Adipocyte (in vitro differentiated cells): ENCODE results near the gene MAGOH.
A peak's percentile ranks its signal among the peaks of the same experiment; 100 is the strongest.

ENCODE experiments used
- DNase-seq: peaks from one replicate; pipeline ENCODE4 v3.0.0-alpha.2; 2015; ENCODE audit warnings: low read depth
- H3K27me3 ChIP-seq: replicated peaks from 2 replicates; pipeline ENCODE4 v1.7.0; 2013; ENCODE audit warnings: mild to moderate bottlenecking, low read length, moderate library complexity; ENCODE audit not compliant: control insufficient read depth, insufficient read depth
- H3K36me3 ChIP-seq: 2 replicates; pipeline ENCODE4 v1.7.0; 2013; ENCODE audit warnings: low read length, mild to moderate bottlenecking, moderate library complexity; ENCODE audit not compliant: control insufficient read depth, insufficient read depth, severe bottlenecking
- H3K4me1 ChIP-seq: 2 replicates; pipeline ENCODE4 v1.7.0; 2013; ENCODE audit warnings: mild to moderate bottlenecking, low read length, moderate library complexity; ENCODE audit not compliant: control insufficient read depth, insufficient read depth
- H3K4me3 ChIP-seq: 2 replicates; pipeline ENCODE4 v1.7.0; 2013; ENCODE audit warnings: mild to moderate bottlenecking, low read length, moderate library complexity
- H3K9ac ChIP-seq: 2 replicates; pipeline ENCODE4 v1.7.0; 2013; ENCODE audit warnings: mild to moderate bottlenecking, low read length, moderate library complexity
- H3K9me3 ChIP-seq: 2 replicates; pipeline ENCODE4 v1.7.0; 2013; ENCODE audit warnings: mild to moderate bottlenecking, low read length, moderate library complexity; ENCODE audit not compliant: control insufficient read depth

The MAGOH gene

DNA sequence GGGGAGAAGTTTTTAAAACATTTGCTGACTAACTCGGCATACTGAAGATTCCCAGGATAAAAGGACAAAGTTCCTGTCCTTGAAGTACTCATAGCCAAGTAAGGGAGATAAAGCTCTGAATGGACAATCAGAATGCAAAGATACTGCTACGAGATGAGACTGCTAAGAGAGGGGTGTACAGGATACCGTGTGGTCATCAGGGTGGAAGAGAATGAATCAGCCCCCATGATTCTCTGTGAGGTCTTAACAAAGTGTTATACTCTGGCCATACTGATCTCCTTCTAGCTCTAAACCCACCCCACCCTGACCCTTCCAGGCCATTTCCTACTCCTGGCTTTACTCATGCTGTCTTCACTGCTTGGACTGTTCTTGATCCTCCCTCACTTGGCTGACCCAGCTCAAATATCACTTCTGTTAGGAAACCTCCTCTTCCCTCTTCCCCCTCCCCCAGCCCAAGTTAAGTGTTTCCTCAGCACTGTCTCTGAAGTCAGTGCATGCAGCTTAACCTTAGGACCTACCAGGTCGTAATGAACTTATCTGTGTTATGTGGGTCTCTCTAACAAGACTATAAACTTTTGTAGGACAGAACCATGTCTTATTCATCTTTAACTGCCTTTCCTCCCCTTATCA lies 15.8 kb upstream of the MAGOH start:
- H3K9me3 ChIP-seq: no peaks in the 10 kb centered on the region
- peaks cover 20% of the 10 kb centered on the region for H3K4me1 ChIP-seq
- no peaks in the 10 kb centered on the region for H3K27me3 ChIP-seq
- peak overlapping the region; percentile 2 for H3K9ac ChIP-seq
- no peaks in the 10 kb centered on the region for H3K36me3 ChIP-seq
- peak; percentile 48 for DNase-seq
- H3K4me3 ChIP-seq: no peak overlapping the region

DNA sequence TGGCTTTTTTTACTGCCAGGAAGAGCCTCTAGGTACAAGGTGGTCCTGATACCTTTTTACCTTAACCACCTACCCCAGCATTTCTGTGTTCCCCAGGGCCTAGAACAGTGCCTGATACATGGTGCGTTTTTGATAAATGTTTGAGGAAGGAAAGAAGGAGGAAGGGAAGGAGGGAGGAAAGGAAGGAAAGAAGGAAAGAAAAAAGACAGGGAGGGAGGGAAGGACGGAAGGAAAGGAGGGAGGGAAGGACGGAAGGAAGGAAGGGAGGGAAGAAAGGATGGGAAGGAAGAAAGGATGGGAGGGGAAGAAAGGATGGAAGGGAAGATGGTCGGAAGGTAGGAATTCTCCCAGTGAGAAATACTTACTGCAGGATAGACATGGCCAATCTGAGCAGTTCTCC lies 12.0 kb upstream of the MAGOH start:
- DNase-seq: no peak
- no peaks in the 10 kb centered on the region for H3K27me3 ChIP-seq
- H3K9me3 ChIP-seq: no peaks in the 10 kb centered on the region
- H3K4me1 ChIP-seq: peaks cover 19% of the 10 kb centered on the region
- H3K9ac ChIP-seq: no peak overlapping the region
- H3K4me3 ChIP-seq: no peak overlapping the region
- peaks cover 4% of the 10 kb centered on the region for H3K36me3 ChIP-seq

DNA sequence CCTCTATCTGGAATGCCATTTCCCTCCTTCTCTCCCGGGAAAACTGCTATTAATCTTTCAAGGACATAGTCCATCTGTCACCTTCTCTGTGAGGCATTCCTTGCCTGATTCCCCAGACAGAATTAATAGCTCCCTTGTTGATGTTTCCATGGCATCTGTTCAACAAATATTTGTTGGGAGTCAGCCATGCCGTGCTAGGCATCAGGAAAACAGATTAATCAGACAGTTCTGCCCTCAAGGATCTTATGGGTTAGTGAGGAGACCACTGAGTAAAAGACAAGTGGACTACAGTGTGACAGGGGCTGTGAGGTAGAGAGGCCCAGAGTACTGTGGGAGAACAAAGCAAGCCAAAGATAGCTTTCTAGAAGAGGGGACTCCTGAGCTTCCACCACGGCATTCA lies 11.4 kb upstream of the MAGOH start:
- no peak for DNase-seq
- Histone ChIP-seq H3K36me3 (peaks cover 4% of the 10 kb centered on the region), H3K27me3 (no peaks in the 10 kb centered on the region), H3K4me1 (peaks cover 13% of the 10 kb centered on the region), H3K9ac (no peak overlapping the region), H3K9me3 (no peaks in the 10 kb centered on the region), H3K4me3 (no peak overlapping the region)

DNA sequence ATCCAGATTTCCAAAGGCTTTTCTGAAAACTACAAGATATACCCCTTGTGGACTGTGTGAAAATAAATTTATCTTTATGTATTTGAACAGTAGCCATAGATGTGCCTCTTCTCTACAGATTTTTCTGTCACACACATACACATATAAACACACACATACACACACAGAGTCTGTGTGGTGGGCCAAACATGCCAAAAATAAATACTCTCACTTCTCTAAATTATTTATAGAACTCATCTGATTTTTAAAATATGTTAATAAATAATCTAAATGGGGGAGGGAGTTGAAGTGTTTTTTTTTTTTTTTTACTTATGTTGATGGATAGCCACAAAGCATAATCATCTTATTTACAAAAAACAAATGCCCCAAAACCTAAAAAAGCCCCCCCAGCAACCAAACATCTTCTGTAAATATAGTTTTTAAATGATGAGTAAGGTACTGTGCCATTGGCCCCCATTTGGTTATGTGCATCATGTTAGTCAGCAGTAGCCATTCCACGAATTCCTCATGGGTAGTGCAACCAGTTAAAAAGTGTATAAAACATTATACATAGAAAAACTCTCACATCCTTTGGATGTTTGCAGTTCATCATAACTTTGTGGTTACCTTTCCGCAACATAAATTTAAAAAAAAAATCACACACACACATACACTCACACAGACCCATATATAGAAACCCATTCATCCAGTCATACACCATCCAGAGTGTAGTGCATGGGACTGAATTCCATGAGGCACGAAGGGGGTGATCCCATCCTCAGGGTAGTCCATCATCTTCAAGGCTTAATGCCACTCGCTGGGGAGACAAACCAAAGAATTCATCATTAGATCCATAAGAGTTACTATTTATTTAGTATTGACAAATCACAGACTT lies 8.2 kb upstream of the MAGOH start:
- H3K9me3 ChIP-seq: no peaks in the 10 kb centered on the region
- no peaks in the 10 kb centered on the region for H3K27me3 ChIP-seq
- H3K36me3 ChIP-seq: peaks cover 4% of the 10 kb centered on the region
- no peak overlapping the region for H3K4me3 ChIP-seq
- no peaks in the 10 kb centered on the region for H3K4me1 ChIP-seq
- peak; percentile 59 for DNase-seq
- H3K9ac ChIP-seq: no peak overlapping the region

DNA sequence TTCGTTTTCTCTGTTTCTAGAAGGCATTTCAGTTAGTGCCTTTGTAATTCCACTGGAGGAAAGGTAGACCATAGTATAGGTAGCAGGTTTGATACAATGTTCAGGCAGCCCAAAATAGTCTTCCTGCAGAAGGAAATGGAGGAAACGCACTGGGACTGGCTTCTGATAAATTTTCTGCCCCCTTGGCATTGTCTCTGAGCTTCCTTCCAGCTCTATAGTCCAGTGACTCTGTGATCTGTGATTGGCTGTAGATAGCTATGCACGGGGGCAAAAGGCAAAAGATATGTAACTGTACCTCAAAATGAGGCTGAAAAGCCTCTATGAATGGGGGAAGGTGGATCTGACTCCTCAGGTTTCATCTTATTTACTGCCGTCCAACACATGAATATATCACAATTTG lies 5.8 kb upstream of the MAGOH start:
- Histone ChIP-seq H3K9ac (no peak overlapping the region), H3K36me3 (peaks cover 4% of the 10 kb centered on the region), H3K4me3 (no peak overlapping the region), H3K4me1 (peaks cover 2% of the 10 kb centered on the region), H3K27me3 (no peaks in the 10 kb centered on the region), H3K9me3 (no peaks in the 10 kb centered on the region)
- no peak for DNase-seq

DNA sequence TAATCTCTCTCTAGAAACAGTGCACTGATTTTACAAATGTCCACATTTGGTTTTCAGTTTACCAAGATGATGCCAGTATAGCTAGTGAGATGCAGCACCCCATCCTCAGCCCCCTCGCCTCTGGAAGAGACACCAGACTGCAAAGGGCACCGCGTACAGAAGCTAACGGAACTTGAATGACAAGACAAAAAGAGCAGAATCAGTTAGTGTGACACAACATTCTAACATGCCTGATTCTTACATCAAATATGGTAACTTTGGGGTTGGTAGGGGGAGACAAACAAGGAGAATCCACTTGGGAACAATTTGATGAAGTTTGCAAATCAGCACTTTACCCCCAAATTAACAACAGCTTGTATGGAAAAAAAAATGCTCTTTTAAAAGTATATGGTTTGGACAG lies 4.1 kb upstream of the MAGOH start:
- no peak for DNase-seq
- Histone ChIP-seq H3K9me3 (no peaks in the 10 kb centered on the region), H3K4me3 (no peak overlapping the region), H3K9ac (no peak overlapping the region), H3K4me1 (peaks cover 6% of the 10 kb centered on the region), H3K27me3 (no peaks in the 10 kb centered on the region), H3K36me3 (peaks cover 4% of the 10 kb centered on the region)

DNA sequence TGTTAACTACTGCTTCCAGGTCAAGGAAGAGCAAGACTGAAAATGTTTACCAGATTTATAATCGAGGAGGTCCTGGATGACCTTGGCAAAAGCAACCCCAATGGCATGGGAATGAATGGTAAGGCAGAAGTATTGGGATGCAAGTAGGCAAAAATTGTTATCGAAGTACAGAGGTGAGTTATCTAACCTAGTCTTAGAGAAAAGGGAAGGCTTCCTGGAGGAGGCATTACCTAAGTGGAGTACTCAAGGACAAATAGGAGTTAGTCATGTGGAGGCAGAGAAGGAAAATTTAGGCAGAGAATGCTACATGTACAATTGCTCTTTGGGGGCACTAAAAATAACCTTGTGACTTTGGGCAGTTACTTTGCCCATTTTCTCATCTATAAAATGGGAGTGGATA lies 3.5 kb upstream of the MAGOH start:
- Histone ChIP-seq H3K9ac (no peak overlapping the region), H3K9me3 (no peaks in the 10 kb centered on the region), H3K36me3 (peaks cover 4% of the 10 kb centered on the region), H3K27me3 (no peaks in the 10 kb centered on the region), H3K4me1 (peaks cover 11% of the 10 kb centered on the region), H3K4me3 (no peak overlapping the region)
- DNase-seq: no peak

DNA sequence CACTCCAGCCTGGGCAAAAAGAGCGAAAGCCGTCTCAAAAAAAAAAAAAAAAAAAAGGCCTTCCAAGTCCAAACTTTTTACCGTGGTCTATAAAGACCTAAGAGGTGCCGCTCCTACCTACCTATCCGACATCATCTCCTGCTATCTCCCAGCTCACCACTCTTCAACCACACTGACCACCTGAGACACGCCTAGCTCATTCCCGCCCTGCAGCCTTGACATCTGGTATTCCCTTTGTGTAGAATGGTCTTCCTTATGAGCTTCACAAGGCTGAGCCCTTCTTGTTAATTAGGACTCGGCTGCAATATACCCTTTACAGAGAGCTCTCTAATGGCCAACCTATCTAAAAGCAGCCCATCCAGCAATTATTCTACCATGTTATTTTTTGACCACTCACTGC lies 680 bp downstream of the MAGOH start:
- DNase-seq: no peak
- peaks cover 17% of the 10 kb centered on the region for H3K4me1 ChIP-seq
- H3K9ac ChIP-seq: peak overlapping the region; percentile 99
- no peaks in the 10 kb centered on the region for H3K9me3 ChIP-seq
- H3K27me3 ChIP-seq: no peaks in the 10 kb centered on the region
- H3K4me3 ChIP-seq: peak overlapping the region; percentile 99
- H3K36me3 ChIP-seq: peaks cover 30% of the 10 kb centered on the region

DNA sequence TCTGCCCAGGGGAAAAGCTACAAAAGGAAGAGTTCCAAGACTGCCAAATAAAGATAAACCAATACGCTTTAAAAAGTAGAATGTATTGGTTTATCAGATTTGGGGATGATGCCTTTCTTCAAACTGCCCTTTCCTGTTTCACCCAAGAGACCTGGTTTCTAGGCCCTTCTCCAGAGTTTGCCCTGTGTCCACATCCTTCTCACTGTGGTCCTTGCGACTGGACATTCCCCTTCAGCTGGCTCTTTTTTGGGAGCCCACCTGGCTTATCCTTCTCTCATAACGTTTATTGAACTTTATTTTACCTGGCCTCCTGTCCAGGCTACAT lies 17.4 kb downstream of the MAGOH start:
- Histone ChIP-seq H3K27me3 (no peaks in the 10 kb centered on the region), H3K36me3 (peaks cover 11% of the 10 kb centered on the region), H3K4me1 (peaks cover 14% of the 10 kb centered on the region), H3K9ac (peak overlapping the region; percentile 95), H3K4me3 (peak overlapping the region; percentile 91), H3K9me3 (no peaks in the 10 kb centered on the region)
- DNase-seq: no peak

DNA sequence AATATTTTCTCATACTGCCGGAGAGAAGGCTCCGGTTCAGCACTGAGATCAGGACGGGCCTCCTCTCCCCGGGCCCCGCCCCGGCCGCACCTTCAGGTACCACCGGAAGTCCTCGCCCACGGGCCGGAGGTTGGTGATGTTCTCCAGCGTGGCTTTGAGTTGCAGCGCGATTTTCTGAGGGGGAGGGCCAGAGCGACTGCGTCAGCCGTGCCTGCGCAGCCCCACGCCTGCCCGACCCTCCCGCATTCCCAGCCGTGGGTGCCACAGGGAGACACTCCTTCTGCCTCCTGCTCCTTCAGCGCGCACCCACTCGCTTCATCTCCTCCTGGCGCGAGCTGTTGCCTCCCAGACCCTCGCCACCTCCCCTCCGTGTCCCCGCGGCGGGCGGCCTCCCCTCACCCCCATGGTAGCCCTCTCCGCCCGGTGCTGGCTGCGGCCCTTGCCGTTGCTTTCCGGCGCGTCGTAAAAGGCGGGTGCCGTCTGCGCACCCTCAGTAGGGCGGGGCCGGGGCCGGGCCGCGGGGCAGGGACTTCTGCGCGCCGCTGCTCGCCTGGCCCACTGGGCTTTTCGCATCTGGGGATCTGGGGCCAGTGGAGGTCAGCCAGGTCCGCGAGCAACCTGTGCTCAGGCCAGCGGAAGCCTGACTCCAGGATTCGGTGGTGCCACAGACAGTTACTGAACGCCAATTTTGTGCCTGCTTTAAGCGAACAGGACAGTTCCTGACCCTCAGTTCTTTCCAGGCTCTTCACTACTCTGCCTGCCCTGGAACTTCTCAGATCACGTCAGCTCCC lies 18.0 kb downstream of the MAGOH start, which contains the start of gene CZIB:
CZIB (minus strand) TSS at position 464 of the 791 bp plus-strand sequence; CDS start at position 405, 59 bp downstream.
- DNase-seq: peak; percentile 96
- Histone ChIP-seq H3K4me3 (peak within 1 kb of the TSS; percentile 91), H3K36me3 (peaks cover 12% of the 10 kb centered on the region), H3K9me3 (no peaks in the 10 kb centered on the region), H3K4me1 (peaks cover 14% of the 10 kb centered on the region), H3K9ac (peak within 1 kb of the TSS; percentile 95), H3K27me3 (no peaks in the 10 kb centered on the region)

DNA sequence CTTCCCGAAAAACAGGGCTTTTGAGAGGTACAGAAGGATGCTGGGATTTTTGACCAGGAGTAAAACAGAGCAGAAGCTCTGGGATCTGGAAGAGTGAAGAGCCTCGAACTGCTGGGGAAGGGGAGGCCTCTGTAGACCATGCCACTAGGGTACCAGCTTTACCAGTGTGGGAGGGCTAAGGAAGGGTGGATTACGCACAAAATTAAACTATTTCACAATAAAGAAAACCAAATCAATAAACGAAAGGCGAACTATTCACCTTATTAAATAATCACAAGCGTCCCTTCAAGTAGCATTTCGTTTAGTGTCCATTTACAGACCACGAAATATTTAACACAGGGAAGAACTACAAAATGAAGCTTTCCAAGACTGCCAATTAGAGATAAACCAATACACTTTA lies 18.6 kb downstream of the MAGOH start:
- peaks cover 19% of the 10 kb centered on the region for H3K36me3 ChIP-seq
- no peaks in the 10 kb centered on the region for H3K27me3 ChIP-seq
- peak; percentile 14 for DNase-seq
- H3K4me1 ChIP-seq: peaks cover 14% of the 10 kb centered on the region
- H3K9ac ChIP-seq: peak overlapping the region; percentile 95
- H3K9me3 ChIP-seq: no peaks in the 10 kb centered on the region
- peak overlapping the region; percentile 91 for H3K4me3 ChIP-seq
